Choroid plexus epithelial cell (primary cell): ENCODE measurements around the gene FAIM2.
"Not testable (repeated sequence)": the region's sequence is repeated elsewhere in the genome, so short reads cannot be mapped to it uniquely, and the experiment has no call there.

Experiments
- DNase-seq: peaks from one replicate; pipeline ENCODE4 v3.0.0-alpha.2; 2010; ENCODE audit warnings: low read depth
- H3K4me3 ChIP-seq: 2 replicates; pipeline ENCODE4 v1.5.1; 2011; ENCODE audit warnings: low read depth, mild to moderate bottlenecking, control low read depth, low read length, moderate library complexity
- TF ChIP-seq, protein P1 (sequence below): conservative IDR thresholded peaks from 2 replicates; pipeline ENCODE4 v1.5.1; 2011; ENCODE audit warnings: low read depth, mild to moderate bottlenecking, control low read depth, inconsistent platforms, low read length, moderate library complexity

Gene FAIM2

DNA sequence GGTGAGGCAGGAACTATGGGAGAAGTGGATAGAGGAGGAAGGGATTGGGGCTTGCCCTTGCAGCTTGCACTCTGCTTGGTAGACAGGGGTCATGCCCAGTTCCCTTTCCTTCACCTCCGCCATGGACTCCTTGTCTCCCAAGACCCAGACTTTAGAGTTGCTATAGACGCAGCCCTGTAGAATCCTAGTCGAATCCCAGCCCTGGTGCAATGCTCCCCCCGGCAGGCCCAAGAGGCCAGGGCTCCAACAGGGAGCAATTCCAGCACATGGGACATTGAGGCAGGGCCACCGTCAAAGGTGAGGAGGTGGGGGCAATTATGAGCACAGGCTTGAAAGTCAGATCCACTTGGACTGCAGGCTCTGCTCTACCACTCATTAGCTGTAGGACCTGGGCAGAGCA, 31.3 kb downstream of the FAIM2 start:
- no peak overlapping the region for H3K4me3 ChIP-seq
- TF ChIP-seq, protein P1, sequence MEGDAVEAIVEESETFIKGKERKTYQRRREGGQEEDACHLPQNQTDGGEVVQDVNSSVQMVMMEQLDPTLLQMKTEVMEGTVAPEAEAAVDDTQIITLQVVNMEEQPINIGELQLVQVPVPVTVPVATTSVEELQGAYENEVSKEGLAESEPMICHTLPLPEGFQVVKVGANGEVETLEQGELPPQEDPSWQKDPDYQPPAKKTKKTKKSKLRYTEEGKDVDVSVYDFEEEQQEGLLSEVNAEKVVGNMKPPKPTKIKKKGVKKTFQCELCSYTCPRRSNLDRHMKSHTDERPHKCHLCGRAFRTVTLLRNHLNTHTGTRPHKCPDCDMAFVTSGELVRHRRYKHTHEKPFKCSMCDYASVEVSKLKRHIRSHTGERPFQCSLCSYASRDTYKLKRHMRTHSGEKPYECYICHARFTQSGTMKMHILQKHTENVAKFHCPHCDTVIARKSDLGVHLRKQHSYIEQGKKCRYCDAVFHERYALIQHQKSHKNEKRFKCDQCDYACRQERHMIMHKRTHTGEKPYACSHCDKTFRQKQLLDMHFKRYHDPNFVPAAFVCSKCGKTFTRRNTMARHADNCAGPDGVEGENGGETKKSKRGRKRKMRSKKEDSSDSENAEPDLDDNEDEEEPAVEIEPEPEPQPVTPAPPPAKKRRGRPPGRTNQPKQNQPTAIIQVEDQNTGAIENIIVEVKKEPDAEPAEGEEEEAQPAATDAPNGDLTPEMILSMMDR = no peak
- DNase-seq = no peak

DNA sequence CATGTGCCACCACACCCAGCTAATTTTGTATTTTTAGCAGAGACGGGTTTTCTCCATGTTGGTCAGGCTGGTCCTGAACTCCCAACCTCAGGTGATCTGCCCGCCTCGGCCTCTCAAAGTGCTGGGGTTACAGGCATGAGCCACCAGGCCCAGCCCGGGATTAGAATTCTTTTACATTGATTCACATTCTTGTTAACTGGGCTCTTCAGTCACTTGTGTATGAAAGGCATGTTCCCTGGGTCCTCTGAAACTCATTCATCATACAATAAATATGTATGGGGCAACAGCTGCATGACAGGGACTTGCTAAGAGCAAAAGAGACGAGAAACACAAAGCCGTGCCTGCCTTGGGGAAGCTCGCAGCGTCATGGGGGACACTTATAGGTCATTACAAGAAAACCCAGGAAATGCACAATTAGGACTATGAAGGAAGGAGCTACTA, 31.9 kb downstream of the FAIM2 start:
- not testable (repeated sequence) for DNase-seq, H3K4me3 ChIP-seq

DNA sequence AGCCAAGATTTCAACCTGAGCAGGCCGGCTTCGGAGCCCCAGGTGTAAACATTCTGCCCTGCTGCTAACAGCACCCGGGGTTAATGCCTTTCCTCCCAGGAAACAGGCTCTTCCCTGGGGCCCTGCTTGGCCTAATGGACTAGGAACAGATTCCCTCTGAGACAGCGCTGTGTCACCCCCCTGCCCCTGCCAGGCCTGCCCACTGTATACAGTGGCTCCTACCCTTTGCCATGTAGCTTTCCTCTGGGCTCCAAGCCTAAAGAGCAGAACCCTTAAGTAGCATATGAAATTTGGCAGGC, 32.5 kb downstream of the FAIM2 start:
- TF ChIP-seq, protein P1 = no peak
- H3K4me3 ChIP-seq = no peak overlapping the region
- DNase-seq = no peak

DNA sequence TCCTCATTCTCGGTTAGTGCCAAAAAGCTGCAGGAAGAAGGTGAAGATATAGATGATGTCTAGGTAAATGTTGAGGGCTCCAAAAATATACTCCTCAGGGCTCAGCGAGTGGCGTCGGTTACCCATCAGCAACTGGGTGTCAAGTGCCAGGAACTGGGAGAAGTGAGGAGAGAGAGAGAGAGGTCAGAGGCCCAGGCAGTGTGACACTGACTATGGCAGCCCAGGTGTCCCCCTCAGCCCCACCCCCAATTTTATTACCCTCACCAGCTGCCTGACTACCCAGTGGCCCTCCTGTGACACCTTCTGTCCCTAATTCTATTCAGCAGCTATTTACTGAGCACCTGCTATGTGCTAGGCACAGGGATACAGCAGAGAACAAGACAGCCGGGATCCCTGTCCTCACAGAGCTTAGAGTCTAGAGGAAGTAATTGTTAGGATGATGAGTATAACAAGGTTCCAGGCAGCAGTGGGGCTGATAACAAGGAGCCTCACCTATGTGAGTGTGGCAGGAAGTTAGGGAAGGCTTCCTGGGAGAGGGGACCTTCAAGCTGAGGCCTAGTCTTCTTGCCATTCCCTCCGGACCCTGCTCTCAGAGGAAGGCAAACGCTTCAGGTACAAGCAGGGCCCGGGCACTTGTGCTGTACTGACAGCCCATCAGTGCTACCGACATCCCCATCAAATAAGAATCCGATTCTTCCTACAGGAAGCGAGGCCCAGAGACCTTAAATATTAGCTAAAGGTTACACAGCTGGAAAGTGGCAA, 33.0 kb downstream of the FAIM2 start:
- no peak for DNase-seq
- TF ChIP-seq, protein P1 = no peak
- no peak overlapping the region for H3K4me3 ChIP-seq

DNA sequence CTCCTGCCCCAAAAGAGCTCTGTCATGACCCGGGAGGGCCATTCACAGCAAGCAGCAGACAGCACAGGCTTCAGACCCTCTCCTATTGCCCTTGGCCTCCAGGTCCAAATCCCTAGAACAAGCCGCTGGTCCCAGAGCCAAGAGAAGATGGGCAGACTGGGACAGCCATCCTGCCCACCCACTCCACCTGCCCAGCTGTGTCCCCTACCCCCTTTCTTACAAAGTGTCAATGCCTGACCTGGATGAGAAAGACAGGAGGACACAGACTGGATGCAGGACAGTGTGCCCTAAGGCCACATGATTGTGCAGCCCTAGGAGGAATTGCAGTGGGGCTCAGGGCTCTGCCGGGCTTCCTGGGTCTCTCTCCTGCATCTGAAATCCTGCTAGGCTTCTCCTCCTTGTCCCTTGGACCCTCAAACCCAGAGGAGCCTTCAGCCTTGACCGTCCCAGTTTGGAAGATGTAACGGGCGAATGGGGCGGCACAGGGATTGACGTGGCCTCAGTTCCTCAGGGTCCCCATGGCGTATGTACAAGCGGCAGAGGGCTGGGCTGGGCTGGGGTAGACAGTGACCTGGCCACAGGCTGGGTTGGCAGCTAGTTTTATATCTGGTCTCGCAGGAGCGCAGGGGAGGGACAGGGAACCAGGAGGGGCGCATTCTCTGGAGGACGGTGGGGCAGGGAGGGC, 33.7 kb downstream of the FAIM2 start:
- H3K4me3 ChIP-seq = no peak overlapping the region
- TF ChIP-seq, protein P1 = no peak
- no peak for DNase-seq

DNA sequence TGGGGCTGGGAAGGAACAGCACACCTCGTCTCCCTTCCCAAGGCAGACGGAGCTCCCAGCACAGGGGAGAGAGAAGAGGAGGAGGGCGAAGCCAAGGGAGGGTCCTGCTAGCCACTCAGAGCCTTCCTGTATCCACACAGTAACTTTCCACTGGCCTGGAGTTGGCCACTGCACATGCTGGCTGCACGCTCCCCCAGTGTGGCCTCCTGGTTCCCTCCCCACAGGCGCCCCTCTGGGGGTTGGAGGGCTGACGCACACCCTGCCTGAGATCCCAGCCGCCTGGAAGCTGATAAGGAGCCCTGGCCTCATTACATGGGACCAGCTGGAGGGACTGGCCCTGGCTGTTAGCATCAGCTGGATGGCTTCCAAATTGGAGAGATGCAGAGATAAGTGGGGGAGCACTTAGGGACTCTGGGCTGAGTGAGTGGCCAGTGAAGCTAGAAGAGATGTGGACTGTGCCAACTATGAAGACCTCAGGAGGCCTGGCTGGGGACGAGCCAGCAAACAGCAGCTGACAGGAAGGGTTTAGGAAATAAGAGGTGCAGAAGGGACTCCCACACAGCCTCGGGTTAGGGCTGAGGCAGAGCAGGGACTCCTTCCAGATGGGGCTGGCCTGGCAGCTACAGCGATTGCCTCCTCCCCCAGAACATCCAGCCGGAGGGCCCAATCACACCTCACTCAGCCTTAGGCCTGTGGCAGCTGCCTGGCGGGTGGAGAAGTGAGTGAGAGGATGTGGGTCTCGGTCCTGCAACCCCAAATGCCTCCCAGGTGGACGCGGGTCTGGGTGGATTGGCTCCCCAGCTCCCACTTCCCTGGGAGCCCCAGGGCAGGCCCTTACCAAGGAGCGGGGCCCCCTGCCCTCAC, 34.5 kb downstream of the FAIM2 start:
- DNase-seq = peak; percentile 98
- TF ChIP-seq, protein P1 = no peak
- no peak overlapping the region for H3K4me3 ChIP-seq

DNA sequence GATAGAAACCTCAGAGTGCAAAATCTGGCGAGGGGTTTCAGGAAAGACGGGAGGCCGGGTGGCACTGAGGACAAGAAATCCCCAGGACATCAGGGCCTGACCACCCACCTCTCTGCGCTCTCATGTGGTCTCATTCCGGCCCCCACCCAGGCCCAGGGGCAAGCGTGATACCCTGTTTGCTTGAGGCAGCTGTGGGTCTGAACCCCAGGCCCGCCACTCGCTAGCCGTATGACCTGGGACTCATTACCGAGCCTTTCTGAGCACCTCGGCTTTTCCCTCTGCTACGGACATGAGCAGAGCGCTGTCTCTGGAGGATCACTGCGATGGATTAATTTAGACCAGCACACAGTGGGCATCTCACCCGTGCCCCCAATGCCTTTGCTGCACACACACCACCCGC, 35.3 kb downstream of the FAIM2 start:
- DNase-seq = no peak

More for the DNA sequence above, 35.3 kb downstream of the FAIM2 start:
- TF ChIP-seq, protein P1 = no peak
- H3K4me3 ChIP-seq = no peak overlapping the region
